ENCODE data around the gene SLC35F1. TPM values are rescaled to one million over a fixed set of nuclear protein-coding genes. Genes with fewer than 3 reads are reported as not detected.

Gene SLC35F1
- total RNA-seq, 1 donor from 2014 or later, result 0.23 TPM

DNA sequence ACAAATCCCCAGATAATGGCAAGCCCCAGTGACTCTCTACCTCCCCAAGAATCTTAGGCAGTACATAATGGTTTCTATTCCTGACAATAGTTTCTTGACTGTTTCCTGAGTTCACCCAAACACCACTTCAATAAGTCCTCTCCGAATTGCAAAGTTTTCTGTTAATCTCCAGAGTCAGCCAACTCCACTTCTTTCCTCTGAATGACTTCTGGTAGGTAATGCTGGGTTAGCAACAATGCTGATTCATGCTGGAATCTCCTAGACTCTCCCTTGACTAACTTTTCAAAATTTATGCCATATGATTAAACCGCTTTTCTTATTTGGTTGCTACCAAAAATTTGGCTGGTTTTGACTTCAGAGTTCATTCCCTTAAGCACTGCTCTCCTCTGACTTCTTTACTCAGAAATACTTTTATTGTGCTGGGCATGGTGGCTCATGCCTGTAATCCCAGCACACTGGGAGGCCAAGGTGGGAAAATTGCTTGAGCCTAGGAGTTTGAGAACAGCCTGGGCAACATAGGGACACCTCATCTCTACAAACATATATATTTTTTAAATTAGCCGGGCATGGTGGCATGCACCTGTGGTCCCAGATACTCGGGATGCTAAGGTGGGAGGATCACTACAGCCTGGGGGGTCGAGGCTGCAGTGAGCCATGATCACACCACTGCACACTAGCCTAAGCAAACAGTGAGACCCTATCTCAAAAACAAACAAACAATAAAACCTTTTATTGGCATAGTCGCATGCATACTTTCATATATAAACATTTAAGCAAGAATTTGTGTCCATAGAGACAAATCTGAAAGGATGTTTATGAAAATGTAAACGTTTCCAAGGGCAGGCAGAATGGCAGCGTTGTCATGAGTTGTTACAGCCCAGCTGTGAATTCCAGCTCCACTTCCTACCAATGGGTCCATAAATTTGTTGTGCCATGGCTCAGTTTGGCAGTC lies 391.7 kb downstream of the SLC35F1 start:
- H3K4me1 Mint-ChIP-seq (ENCODE audit: unreplicated experiment), result no peaks in the 10 kb centered on the region
- TF ChIP-seq, protein P1, sequence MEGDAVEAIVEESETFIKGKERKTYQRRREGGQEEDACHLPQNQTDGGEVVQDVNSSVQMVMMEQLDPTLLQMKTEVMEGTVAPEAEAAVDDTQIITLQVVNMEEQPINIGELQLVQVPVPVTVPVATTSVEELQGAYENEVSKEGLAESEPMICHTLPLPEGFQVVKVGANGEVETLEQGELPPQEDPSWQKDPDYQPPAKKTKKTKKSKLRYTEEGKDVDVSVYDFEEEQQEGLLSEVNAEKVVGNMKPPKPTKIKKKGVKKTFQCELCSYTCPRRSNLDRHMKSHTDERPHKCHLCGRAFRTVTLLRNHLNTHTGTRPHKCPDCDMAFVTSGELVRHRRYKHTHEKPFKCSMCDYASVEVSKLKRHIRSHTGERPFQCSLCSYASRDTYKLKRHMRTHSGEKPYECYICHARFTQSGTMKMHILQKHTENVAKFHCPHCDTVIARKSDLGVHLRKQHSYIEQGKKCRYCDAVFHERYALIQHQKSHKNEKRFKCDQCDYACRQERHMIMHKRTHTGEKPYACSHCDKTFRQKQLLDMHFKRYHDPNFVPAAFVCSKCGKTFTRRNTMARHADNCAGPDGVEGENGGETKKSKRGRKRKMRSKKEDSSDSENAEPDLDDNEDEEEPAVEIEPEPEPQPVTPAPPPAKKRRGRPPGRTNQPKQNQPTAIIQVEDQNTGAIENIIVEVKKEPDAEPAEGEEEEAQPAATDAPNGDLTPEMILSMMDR (IDR thresholded peaks at IDR 0.05; ENCODE audit: unreplicated experiment), result no peak
- no peaks in the 10 kb centered on the region for H3K27me3 Mint-ChIP-seq (ENCODE audit: unreplicated experiment)
- DNase-seq (ENCODE audit: low spot score), result no peak
- no peaks in the 10 kb centered on the region for H3K36me3 Mint-ChIP-seq (ENCODE audit: low read depth, unreplicated experiment)
- no peak overlapping the region for H3K4me3 Mint-ChIP-seq (ENCODE audit: unreplicated experiment)
- H3K9me3 Mint-ChIP-seq (ENCODE audit: unreplicated experiment), result no peaks in the 10 kb centered on the region
- no peak overlapping the region for H3K27ac Mint-ChIP-seq (ENCODE audit: unreplicated experiment)

DNA sequence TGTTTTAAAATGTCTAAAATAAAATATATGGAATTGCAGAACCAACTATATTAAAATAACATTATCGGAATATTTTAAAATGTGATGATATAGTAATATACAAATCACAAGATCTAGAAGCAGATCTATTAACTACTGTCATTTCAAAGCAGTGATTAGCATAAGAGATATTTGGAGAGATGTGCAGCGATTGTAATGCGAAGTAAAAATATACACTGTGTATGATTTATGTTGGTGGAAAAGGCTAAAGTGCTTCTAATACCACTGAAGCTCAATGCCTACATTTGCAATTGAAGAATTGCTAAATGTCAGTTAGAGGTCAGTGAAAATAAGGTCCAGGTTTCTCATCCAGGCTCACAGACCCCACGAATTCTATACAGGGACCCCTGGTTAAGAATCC lies 392.4 kb downstream of the SLC35F1 start:
- H3K4me1 Mint-ChIP-seq (ENCODE audit: unreplicated experiment), result no peaks in the 10 kb centered on the region
- TF ChIP-seq, protein P1 (IDR thresholded peaks at IDR 0.05; ENCODE audit: unreplicated experiment), result no peak

DNA sequence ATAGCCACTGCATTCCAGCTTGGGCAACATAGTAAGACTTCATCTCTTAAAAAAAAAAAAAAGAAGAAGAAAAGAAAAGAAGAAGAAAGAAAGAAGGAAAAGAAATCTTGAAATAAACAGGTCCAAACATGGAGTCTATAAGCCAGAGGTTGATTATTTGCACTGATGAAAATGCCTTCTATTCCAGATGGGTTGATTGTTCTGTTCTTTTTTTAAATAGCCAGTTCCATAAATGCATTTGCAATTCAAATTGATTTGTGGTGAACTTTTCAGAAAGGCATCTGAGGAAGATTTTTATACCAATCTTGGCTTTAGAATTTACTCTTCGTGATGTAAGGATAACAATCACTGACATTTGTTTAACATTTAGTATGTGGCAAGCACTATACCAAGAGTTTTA lies 397.3 kb downstream of the SLC35F1 start:
- Mint-ChIP-seq H3K9me3 (ENCODE audit: unreplicated experiment) (no peaks in the 10 kb centered on the region), H3K27ac (ENCODE audit: unreplicated experiment) (no peak overlapping the region), H3K36me3 (ENCODE audit: low read depth, unreplicated experiment) (no peaks in the 10 kb centered on the region), H3K4me1 (ENCODE audit: unreplicated experiment) (no peaks in the 10 kb centered on the region), H3K27me3 (ENCODE audit: unreplicated experiment) (no peaks in the 10 kb centered on the region), H3K4me3 (ENCODE audit: unreplicated experiment) (no peak overlapping the region)
- TF ChIP-seq, protein P1 (IDR thresholded peaks at IDR 0.05; ENCODE audit: unreplicated experiment), result no peak
- no peak for DNase-seq (ENCODE audit: low spot score)

More for the DNA sequence above, 392.4 kb downstream of the SLC35F1 start:
- Mint-ChIP-seq H3K9me3 (ENCODE audit: unreplicated experiment) (no peaks in the 10 kb centered on the region), H3K4me3 (ENCODE audit: unreplicated experiment) (no peak overlapping the region), H3K27ac (ENCODE audit: unreplicated experiment) (no peak overlapping the region), H3K36me3 (ENCODE audit: low read depth, unreplicated experiment) (no peaks in the 10 kb centered on the region), H3K27me3 (ENCODE audit: unreplicated experiment) (no peaks in the 10 kb centered on the region)
- DNase-seq (ENCODE audit: low spot score), result no peak

DNA sequence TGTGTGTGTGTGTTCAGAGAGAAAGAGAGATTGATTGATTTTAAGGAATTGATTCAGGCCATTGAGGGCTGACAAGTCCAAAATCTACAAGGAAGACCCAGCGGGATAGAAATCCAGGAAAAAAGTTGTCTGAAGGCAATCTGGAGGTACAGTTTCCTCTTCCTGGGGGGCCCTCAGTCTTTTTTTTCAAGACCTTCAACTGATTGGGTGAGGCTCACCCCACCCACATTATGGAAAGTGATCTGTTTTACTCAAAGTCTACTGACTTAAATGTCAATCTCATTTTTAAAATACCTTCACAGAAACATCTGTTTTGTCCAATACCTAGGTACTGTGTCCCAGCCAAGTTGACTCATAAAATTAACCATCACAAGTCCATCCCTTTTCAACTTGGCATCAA lies 398.0 kb downstream of the SLC35F1 start:
- Mint-ChIP-seq H3K36me3 (ENCODE audit: low read depth, unreplicated experiment) (no peaks in the 10 kb centered on the region), H3K9me3 (ENCODE audit: unreplicated experiment) (no peaks in the 10 kb centered on the region), H3K27me3 (ENCODE audit: unreplicated experiment) (no peaks in the 10 kb centered on the region), H3K4me3 (ENCODE audit: unreplicated experiment) (no peak overlapping the region), H3K4me1 (ENCODE audit: unreplicated experiment) (no peaks in the 10 kb centered on the region), H3K27ac (ENCODE audit: unreplicated experiment) (no peak overlapping the region)
- TF ChIP-seq, protein P1 (IDR thresholded peaks at IDR 0.05; ENCODE audit: unreplicated experiment), result no peak
- no peak for DNase-seq (ENCODE audit: low spot score)
